GM18873 (cell line): ENCODE results near the gene MFRP.

Experiments
- ATAC-seq: cut with Tn5 transposase; IDR thresholded peaks from one replicate; pipeline ENCODE4 v1.9.1; 2021; ENCODE audit warnings: mild to moderate bottlenecking, moderate library complexity, moderate number of reproducible peaks; ENCODE audit not compliant: unreplicated experiment, low FRiP score

Gene MFRP

GRCh38 chr11:119319136-119319699, 27.3 kb downstream of the MFRP start:
- no peak for ATAC-seq

DNA sequence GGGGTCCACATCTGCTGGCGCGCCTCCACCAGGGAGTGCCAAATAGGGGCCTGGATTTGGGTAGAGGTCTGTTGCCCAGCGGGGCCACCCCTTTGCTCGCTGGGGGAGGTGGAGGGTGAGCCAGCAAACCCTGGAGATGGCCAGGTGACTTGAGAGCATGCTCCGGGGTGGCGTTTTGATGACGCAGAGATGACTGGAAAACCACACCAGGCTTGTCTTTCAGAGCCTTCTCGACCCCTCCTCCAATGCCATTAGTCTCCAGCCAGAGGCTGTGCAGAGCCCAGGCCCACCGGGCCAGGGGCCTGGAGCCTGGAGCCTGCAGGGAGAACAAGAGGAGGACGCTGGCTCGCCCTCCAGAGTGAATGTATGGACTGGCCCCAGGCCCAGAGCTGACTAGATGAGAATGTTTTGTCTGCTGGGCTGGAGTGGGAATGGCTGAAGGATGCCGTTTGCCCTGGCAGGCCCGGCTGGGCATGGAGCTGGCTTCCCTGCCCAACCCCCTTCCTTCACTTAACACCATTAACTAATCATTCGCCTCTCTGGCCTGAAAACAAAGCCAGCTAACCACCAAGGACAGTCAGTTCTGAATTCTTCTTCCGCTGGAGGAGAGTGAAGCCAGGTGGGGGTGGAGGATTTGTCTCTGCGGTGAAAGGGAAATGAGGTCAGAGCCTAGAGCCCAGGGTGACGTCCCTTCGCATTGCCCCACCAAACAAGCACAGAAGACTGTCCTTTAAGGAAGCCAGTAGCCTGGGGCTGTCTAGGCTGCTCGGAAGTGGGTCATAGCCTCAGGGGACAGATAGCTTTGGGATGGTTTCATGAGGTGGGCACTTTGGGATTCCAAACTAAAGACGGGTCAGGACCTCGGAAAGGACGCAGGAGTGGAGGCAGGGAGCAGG, 28.0 kb downstream of the MFRP start:
- ATAC-seq = no peak

DNA sequence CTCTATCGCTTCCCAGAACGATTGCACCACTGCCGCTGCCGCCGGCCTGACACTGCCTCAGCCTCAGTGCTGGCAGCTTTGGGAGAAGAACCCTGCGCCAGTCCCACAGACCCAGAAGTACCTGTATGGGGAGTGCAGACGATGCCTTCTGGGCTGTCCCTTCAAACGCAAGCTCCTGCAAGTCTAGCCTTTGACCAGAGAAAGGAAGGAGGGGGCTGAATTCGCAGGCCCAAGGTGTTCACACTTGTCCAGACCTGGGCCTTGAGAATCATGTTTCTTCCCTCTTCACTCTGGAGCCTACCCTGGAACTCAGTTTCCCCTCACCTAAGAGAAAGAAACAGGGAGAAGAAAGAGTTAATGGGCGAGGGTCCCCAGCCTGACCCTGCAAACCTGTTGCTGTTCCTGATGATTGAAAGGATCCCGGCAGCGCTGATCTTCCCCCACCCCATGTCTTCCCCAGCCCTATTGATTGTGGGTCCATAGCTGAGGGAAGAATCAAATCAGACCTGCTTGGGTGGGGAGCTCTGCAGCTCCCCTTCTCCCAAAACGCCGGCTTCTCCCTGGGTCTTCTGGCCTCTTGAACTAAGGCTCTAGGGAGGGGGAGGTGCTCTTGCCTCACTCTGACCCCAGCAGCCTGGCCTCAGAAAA, 28.8 kb downstream of the MFRP start:
- no peak for ATAC-seq

GRCh38 chr11:119316729-119317591, 29.5 kb downstream of the MFRP start, which contains the start of gene MCAM:
TSS of gene MCAM (minus strand) at chr11:119317130. CDS start at chr11:119317101, 29 bp downstream.
- ATAC-seq = no peak

DNA sequence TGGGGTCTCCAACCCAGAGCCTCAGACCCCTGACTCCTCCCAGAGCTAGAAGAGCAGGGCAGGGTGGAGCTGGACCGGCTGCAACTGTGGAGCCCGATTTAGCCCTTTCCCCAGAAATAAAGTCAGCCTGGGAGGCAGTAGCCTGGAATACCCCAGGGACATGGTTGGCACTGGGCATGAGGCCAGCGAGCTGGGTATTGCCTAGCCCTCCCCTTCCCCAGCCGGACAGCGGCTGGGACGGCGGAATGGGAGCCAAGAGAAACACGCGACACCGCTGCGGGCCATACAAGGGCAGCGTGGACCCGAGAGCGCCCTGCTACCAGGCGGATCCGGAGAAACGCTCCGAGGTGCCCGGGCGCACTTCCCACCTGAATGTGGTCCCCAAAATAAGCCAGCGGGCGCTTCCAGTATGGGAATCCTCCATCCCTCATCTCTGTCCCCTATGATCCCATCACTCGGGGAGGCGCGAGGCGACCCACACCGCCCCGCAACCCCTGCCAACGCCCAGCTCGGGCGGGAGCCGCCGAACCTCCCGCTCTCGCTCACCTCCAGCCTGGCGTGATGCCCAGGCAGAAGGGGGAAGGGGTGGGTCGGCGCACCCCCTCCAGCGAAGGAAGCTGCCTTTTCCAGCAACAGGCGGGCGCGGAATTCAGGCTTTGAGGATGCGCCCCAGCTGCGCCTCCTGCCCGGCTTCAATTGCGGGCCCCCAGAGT, 30.3 kb downstream of the MFRP start:
- no peak for ATAC-seq

DNA sequence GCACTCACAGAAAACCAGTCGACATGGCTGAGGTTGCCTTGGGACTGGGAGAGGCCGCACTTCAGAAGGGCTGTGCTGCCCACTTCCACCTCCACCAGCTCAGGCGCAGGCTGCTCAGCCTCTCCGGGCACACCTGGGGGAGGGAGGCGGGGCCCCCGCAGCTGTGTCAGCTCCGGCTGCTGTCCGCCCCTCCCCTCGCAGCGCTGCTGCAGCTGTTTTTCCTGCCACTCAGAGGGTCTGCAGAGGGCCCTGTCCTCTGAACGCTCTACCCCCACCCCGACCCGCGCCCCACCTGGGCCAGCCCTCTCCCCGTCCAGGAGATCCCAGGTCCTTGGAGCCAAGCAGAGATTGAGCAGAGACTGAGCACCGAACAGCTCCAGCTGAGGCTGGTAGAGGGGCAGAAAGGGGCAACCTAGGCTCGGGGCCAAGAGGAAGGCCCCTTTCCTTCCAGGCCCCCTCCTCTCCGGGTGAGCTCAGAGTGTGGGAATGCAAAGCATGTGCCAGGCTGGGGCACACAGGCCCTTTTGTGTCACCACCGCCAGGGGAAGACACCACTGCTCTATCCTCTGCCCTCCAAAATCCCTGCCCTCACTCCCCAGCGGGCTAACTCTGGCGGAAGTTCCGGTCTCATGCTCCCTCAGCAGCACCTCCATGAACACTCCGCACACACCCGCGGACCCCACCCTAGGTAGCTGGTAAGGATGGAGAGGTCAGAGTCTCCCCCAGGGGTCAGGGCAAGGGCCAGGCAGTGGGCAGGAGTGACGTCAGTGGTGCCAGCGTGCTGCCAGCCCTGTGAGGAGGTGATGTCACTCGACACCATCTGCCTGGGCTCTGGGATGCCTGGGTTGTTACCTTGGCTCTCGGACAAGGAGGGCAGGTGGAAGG, 31.1 kb downstream of the MFRP start:
- ATAC-seq = no peak

DNA sequence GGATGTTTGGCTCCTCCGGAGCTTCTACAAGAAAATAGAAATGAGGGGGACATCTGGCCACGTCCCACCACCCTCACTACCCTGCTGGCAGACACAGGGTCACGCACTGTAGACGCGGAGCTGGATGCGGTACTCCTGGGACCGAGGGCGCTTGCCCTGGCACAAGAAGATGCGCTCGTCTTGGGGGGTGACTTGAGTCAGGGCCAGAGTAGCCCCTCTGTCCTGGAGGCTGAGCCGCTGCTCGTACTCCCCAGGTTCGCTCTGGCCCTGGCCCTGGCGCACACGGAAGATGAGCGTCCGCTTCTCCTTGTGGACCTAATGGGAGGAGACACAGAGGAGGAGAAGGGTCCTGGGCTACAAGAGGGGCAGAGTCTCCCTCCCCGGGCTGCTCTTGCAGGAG, 31.8 kb downstream of the MFRP start:
- no peak for ATAC-seq

DNA sequence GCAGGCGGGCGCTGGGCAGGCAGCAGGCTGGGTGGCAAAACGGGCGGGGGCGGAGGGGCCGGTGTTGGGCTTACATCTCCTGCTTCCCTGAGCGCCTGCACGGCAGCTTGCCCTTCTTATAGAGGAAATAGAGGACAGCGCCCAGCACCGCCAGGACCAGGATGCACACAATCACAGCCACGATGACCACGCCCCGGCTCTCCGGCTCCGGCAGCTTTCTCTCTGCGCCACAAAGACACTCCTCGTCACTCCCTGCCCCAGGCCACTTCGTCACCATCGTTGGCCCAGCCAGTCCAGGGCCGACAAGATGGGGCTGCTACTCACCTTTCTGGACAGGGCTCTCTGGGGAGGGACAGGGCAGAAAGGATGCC, 35.8 kb downstream of the MFRP start:
- ATAC-seq = no peak

DNA sequence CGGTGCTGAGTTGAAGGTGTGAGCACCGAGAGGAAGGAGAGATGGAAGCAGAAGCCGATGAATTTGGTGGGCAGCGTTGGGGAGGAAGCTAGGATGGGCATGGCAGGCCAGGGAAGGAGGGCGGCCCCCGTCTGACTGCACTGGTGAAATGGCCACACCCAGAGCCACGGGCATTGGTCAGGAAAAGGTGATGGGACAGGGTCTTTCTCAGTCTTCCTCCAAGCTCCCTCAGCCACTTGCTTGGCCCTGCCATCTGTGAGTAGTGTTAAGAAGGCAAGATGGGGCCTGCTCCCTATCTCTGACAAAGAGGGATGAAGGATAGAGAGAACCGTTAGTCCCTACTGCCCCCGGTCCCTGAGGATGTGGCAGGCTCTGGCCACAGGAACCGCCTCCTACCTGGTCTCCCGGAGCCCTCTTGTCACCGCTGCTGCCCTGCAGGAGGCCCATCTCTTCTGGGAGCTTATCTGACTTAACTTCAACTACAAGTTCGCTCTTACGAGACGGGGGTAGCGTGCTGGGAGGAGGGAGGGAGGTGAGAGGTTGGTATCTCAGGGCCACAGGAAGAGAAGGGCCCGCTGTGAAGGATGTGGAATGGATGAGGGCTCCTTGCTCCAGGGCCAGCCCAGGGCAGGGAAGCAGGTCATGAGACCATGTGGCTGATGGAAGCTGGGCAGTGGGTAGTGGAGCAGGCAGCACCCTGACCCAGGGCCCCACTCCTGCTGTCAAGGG, 36.4 kb downstream of the MFRP start:
- no peak for ATAC-seq

- ATAC-seq = no peak
Observed at GRCh38 chr11:119309411-119309810, 37.1 kb downstream of the MFRP start.

GRCh38 chr11:119307974-119308373, 38.5 kb downstream of the MFRP start:
- no peak for ATAC-seq

DNA sequence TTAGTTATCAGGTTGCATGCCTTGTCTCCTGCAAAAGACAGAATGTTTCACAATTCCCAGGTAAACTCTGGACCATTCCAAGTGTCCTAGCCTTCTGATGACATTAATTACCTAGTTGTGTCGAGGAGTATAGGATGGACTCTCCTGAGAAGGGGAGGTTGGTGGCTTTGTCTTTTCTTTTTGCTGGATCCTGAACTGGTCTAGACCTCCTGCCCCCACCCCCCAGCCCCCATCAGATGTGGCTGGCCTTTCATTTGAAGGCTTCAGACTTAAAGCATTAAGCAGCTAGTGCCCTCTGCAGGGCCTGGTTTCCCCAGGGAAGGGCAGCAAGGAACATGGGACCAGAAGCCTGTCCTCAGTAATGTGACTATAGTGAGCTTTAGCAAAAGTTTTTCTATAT, 39.3 kb downstream of the MFRP start:
- ATAC-seq = no peak

- ATAC-seq = no peak
Observed at GRCh38 chr11:119306373-119306890, 40.1 kb downstream of the MFRP start.

- ATAC-seq = no peak
Observed at GRCh38 chr11:119305556-119306372, 40.7 kb downstream of the MFRP start.

DNA sequence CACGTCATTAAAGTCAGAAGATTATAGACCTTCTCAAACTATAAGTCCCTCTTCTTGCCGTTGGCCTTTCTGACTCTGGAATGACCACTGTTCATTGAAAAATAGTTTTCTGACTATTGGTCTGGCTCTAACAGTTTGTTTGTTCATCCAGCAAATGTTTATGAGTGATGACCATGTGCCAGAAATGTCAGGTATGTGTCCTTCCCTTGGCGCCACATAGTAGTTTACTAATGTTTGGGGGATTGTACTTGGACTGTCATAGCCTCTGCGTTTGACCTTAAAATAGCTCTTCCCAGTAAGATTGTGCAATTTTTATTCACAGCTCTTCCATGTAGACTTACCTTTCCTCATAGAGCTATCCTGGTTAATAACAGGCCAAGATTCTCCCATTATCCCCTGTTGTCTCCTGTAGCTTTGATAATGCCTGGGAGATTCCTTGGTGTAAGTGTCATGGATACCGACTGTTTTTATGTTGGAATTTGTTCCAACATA, 43.2 kb downstream of the MFRP start:
- no peak for ATAC-seq

- ATAC-seq = no peak
Observed at GRCh38 chr11:119300198-119300964, 46.1 kb downstream of the MFRP start.
